Neutrophil (primary cell): ENCODE results near the gene R3HDM1.

Experiments used
- H3K27ac ChIP-seq: fragments of 200-600 bp; sonication (generic); 2 replicates; pipeline ENCODE4 v1.5.1; 2016; ENCODE audit warnings: mild to moderate bottlenecking, moderate library complexity
- H3K27me3 ChIP-seq: fragments of 200-600 bp; sonication (generic); 2 replicates; pipeline ENCODE4 v1.6.0; 2016; ENCODE audit warnings: mild to moderate bottlenecking
- H3K36me3 ChIP-seq: fragments of 200-600 bp; sonication (generic); 2 replicates; pipeline ENCODE4 v1.5.1; 2017
- H3K4me1 ChIP-seq, 2 experiments: fragments of 200-600 bp in 1 of 2; sonication (generic) in 1 of 2; 1 replicate in 1 of 2; 2 replicates in 1 of 2; pipeline versions ENCODE4 v1.5.1 to v1.6.1; 2013 to 2016; ENCODE audit warnings: low read depth in 1 of 2, low read length in 1 of 2, mild to moderate bottlenecking in 1 of 2, moderate library complexity in 1 of 2; ENCODE audit not compliant: control insufficient read depth in 1 of 2, insufficient read depth in 1 of 2
- H3K4me3 ChIP-seq, 2 experiments: fragments of 200-600 bp in 1 of 2; sonication (generic) in 1 of 2; 1 replicate in 1 of 2; 2 replicates in 1 of 2; pipeline ENCODE4 v1.5.1; 2013 to 2016; ENCODE audit warnings: low read depth in 1 of 2, low read length in 1 of 2, mild to moderate bottlenecking in 1 of 2, moderate library complexity in 1 of 2
- H3K9me3 ChIP-seq: fragments of 200-600 bp; sonication (generic); 2 replicates; pipeline ENCODE4 v1.5.1; 2016
- CTCF ChIP-seq: fragments of 200-600 bp; sonication (generic); IDR thresholded peaks from 2 replicates; pipeline ENCODE4 v1.5.1; 2016; ENCODE audit warnings: antibody characterized with exemption

The R3HDM1 gene

GRCh38 chr2:135573620-135574019 lies 42.3 kb downstream of the R3HDM1 start:
- no peak overlapping the region for H3K4me3 ChIP-seq
- no peaks in the 10 kb centered on the region for H3K9me3 ChIP-seq
- no peaks in the 10 kb centered on the region for H3K27me3 ChIP-seq
- peaks cover 9% of the 10 kb centered on the region for H3K36me3 ChIP-seq
- no peak overlapping the region for H3K27ac ChIP-seq
- no peaks in the 10 kb centered on the region for H3K4me1 ChIP-seq
- TF ChIP-seq CTCF, result no peak

GRCh38 chr2:135581282-135581681 lies 50.0 kb downstream of the R3HDM1 start:
- Histone ChIP-seq H3K36me3 (no peaks in the 10 kb centered on the region), H3K4me3 (no peak overlapping the region), H3K27me3 (no peaks in the 10 kb centered on the region), H3K27ac (no peak overlapping the region), H3K9me3 (no peaks in the 10 kb centered on the region), H3K4me1 (peaks cover 0 to 8% of the 10 kb centered on the region in 2 experiments)
- no peak for TF ChIP-seq CTCF

GRCh38 chr2:135582383-135582782 lies 51.1 kb downstream of the R3HDM1 start:
- Histone ChIP-seq H3K4me1 (peaks cover 0 to 8% of the 10 kb centered on the region in 2 experiments), H3K9me3 (no peaks in the 10 kb centered on the region), H3K27me3 (no peaks in the 10 kb centered on the region), H3K4me3 (no peak overlapping the region), H3K36me3 (no peaks in the 10 kb centered on the region), H3K27ac (no peak overlapping the region)
- TF ChIP-seq CTCF, result no peak

DNA sequence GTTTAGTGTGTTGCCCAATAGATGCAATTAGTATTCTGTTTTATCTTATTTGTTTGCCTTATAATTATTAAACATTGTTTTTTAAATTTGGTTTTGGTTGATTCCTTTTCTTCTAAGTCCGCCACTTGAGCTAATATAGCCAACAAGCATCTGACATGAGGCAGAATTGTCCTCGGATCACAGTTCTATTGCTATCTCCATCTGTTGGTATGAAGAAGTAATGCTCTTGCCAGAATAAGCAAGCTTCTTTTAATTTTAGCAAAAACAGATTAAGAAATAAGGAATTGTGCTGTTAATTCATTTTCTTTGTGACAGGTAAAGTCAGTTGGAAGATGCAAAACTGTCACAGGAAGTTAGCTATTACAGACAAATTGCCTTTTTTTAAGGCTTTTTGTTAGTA lies 54.3 kb downstream of the R3HDM1 start:
- Histone ChIP-seq H3K4me3 (no peak overlapping the region), H3K27me3 (no peaks in the 10 kb centered on the region), H3K9me3 (no peaks in the 10 kb centered on the region), H3K4me1 (no peaks in the 10 kb centered on the region), H3K27ac (no peak overlapping the region), H3K36me3 (no peaks in the 10 kb centered on the region)
- TF ChIP-seq CTCF, result no peak

GRCh38 chr2:135586148-135586547 lies 54.9 kb downstream of the R3HDM1 start:
- Histone ChIP-seq H3K27me3 (no peaks in the 10 kb centered on the region), H3K4me3 (no peak overlapping the region), H3K27ac (no peak overlapping the region), H3K9me3 (peaks cover under 1% of the 10 kb centered on the region), H3K36me3 (no peaks in the 10 kb centered on the region), H3K4me1 (no peaks in the 10 kb centered on the region)
- TF ChIP-seq CTCF, result no peak

DNA sequence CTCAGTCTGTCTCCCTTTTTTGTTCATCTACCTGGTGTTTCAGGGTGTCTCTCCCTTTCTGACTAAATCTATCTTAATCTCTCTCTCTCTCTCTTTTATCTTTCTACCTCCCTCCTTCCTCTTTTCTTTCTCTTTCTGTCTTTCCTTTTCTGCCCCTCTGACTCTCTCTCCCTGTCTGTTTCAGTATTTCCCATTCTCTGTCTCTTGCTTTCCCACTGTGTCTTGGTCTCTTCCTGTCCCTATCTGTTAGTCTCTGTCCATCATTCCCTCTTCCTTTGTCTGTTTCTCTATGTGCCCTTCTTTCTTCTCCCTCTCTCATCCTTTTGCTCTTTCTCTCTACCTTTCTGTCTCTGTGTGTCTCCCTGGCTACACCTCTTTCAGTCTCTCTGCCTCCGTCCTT lies 56.7 kb downstream of the R3HDM1 start:
- Histone ChIP-seq H3K9me3 (peaks cover 10% of the 10 kb centered on the region), H3K4me3 (no peak overlapping the region), H3K36me3 (no peaks in the 10 kb centered on the region), H3K27ac (no peak overlapping the region), H3K4me1 (no peaks in the 10 kb centered on the region), H3K27me3 (no peaks in the 10 kb centered on the region)
- no peak for TF ChIP-seq CTCF
